HL-60 (cell line): ENCODE data around the gene DEUP1.

Experiments
- DNase-seq, 2 experiments: peaks; one replicate each; pipeline ENCODE4 v3.0.0-alpha.2; 2010 to 2020; ENCODE audit warnings: low read depth in 1 of 2, low spot score in 1 of 2
- H3K27ac ChIP-seq: fragments of 250-450 bp; sonication (Bioruptor Pico); replicated peaks from 2 replicates; pipeline ENCODE4 v1.5.1; 2020; ENCODE audit warnings: mild to moderate bottlenecking, moderate library complexity
- H3K27me3 ChIP-seq: fragments of 250-450 bp; sonication (Bioruptor Pico); 2 replicates; pipeline ENCODE4 v1.5.1; 2021; ENCODE audit warnings: mild to moderate bottlenecking, moderate library complexity; ENCODE audit not compliant: insufficient read depth, poor library complexity, severe bottlenecking
- H3K4me3 ChIP-seq: replicated peaks from 2 replicates; pipeline ENCODE4 v1.5.1; 2011; ENCODE audit warnings: mild to moderate bottlenecking, control low read depth, low read length; ENCODE audit not compliant: insufficient read depth
- CTCF ChIP-seq: IDR thresholded peaks from one replicate; pipeline ENCODE4 v1.5.1; 2011; ENCODE audit warnings: low read length, control low read depth, inconsistent platforms; ENCODE audit not compliant: insufficient read depth
- GABPA ChIP-seq: IDR thresholded peaks from 2 replicates; pipeline ENCODE4 v1.6.1; 2012; ENCODE audit warnings: low read depth
- POLR2AphosphoS5 ChIP-seq: IDR thresholded peaks from 2 replicates; pipeline ENCODE4 v1.6.1; 2012; ENCODE audit warnings: low read depth
- REST ChIP-seq: IDR thresholded peaks from 2 replicates; pipeline ENCODE4 v1.6.1; 2012; ENCODE audit warnings: low read depth; ENCODE audit not compliant: insufficient replicate concordance
- SPI1 ChIP-seq: IDR thresholded peaks from 2 replicates; pipeline ENCODE4 v1.6.1; 2012; ENCODE audit warnings: low read depth, mild to moderate bottlenecking, borderline replicate concordance

The DEUP1 gene

DNA sequence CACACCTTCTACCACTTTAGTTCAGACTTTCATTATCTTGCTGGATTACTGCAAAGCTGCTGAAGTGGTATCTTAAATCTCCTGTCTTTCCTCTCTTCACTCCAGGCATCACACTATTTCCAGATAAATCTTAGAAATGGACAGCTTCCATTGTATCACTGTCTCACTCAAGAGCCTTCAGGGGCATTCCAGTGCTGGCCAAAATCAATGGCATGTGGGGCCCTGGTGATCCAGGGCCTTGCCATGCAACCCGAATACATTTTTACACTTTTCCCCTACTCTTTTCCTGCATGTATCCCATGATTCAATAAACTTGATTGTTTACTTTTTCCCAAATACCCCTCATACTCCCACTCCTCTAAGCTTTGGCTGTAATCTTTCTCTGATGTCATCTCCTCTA is 39.4 kb upstream of the DEUP1 start:
- H3K27me3 ChIP-seq, result no peaks in the 10 kb centered on the region
- TF ChIP-seq POLR2AphosphoS5 (no peak), GABPA (no peak), CTCF (no peak), REST (no peak), SPI1 (no peak)
- no peak overlapping the region for H3K27ac ChIP-seq
- no peak overlapping the region for H3K4me3 ChIP-seq
- DNase-seq, result no peak

- Histone ChIP-seq H3K27me3 (peaks cover 2% of the 10 kb centered on the region), H3K4me3 (no peak overlapping the region), H3K27ac (no peak overlapping the region)
- DNase-seq, result no peak
- TF ChIP-seq REST (no peak), POLR2AphosphoS5 (no peak), GABPA (no peak), SPI1 (no peak), CTCF (no peak)
Measured at GRCh38 chr11:93291898-93292297, 38.6 kb upstream of the DEUP1 start.

GRCh38 chr11:93295921-93296575 is 34.5 kb upstream of the DEUP1 start:
- no peak for DNase-seq
- TF ChIP-seq GABPA (no peak), SPI1 (no peak), REST (no peak), POLR2AphosphoS5 (no peak), CTCF (no peak)
- H3K27me3 ChIP-seq, result peaks cover 3% of the 10 kb centered on the region
- no peak overlapping the region for H3K27ac ChIP-seq
- no peak overlapping the region for H3K4me3 ChIP-seq
